ENCODE measurements around the gene TRMT112. TPM values are rescaled to one million over a fixed set of nuclear protein-coding genes. Genes with fewer than 3 reads are reported as not detected.

Gene TRMT112
- total and polyA plus RNA-seq, 2 experiments from 2014 or later = 298 to 927 TPM

- TF ChIP-seq REST (IDR thresholded peaks at IDR 0.05; ENCODE audit: unreplicated experiment) = no peak
- TF ChIP-seq STAT1 (IDR thresholded peaks at IDR 0.05; ENCODE audit: unreplicated experiment) = no peak
- no peak for TF ChIP-seq JUNB (IDR thresholded peaks at IDR 0.05; ENCODE audit: unreplicated experiment)
- TF ChIP-seq NANOG (IDR thresholded peaks at IDR 0.05; ENCODE audit: borderline replicate concordance) = no peak
Measured at GRCh38 chr11:64305691-64306562, 11.4 kb downstream of the TRMT112 start (continued).

- no peak for TF ChIP-seq ETS1 (IDR thresholded peaks at IDR 0.05)
- peak; percentile 44; the same call in 1 of the 2 replicates for TF ChIP-seq POLR2AphosphoS5 (IDR thresholded peaks at IDR 0.05; ENCODE audit: low read depth)
- TF ChIP-seq CREB1 (CRISPR knock-in tag; IDR thresholded peaks at IDR 0.05; ENCODE audit: low read depth) = peak; percentile 67
- DNase-seq (ENCODE audit: low spot score) = peak; percentile 100
Measured at GRCh38 chr11:64305075-64305690, 12.2 kb downstream of the TRMT112 start, which contains the start of gene ESRRA. TSS of gene ESRRA (plus strand) at chr11:64305524. CDS start at chr11:64307180, 1,656 bp downstream.

More at GRCh38 chr11:64305075-64305690, 12.2 kb downstream of the TRMT112 start, which contains the start of gene ESRRA:
- Histone ChIP-seq H3K27ac (ENCODE audit: low read depth) (peak within 1 kb of the TSS; percentile 99), H3K4me3 (peak within 1 kb of the TSS; percentile 91), H3K36me3 (ENCODE audit: insufficient read depth) (no peaks in the 10 kb centered on the region), H2AFZ (0 out of 2 replicates have a peak within 1 kb of the TSS, but pooled peaks have one; percentile 77), H3F3A (replicated peaks; ENCODE audit: low read depth) (peaks cover 7% of the 10 kb centered on the region), H3K4me1 (ENCODE audit: insufficient read depth) (peaks cover 9% of the 10 kb centered on the region; the same call in 1 of the 2 replicates), H3K4me2 (peak within 1 kb of the TSS; percentile 96), H4K20me1 (replicated peaks; ENCODE audit: insufficient read depth) (peaks cover 3% of the 10 kb centered on the region; the same call in 1 of the 2 replicates), H3K9me2 (ENCODE audit: insufficient read depth) (no peaks in the 10 kb centered on the region), H3K27me3 (ENCODE audit: insufficient read depth) (peaks cover 32% of the 10 kb centered on the region), H3K79me2 (replicated peaks; ENCODE audit: insufficient read depth) (peaks cover 29% of the 10 kb centered on the region)
- Mint-ChIP-seq H3K36me3 (ENCODE audit: low read depth) (peaks cover 10% of the 10 kb centered on the region; the same call in 2 of the 3 replicates), H3K4me1 (peaks cover 14% of the 10 kb centered on the region), H3K9me3 (no peaks in the 10 kb centered on the region; the same call in 2 of the 3 replicates), H3K27me3 (ENCODE audit: insufficient read depth, low read depth, poor library complexity) (peaks cover 37% of the 10 kb centered on the region), H3K4me3 (peak within 1 kb of the TSS; percentile 100), H3K27ac (peak within 1 kb of the TSS; percentile 100)
- peak; percentile 67 for ATAC-seq

All from GM23338 (cell line).